ENCODE data around the gene MFSD6. TPM values are rescaled to one million over a fixed set of nuclear protein-coding genes. Genes with fewer than 3 reads are reported as not detected.

MFSD6 gene
- total RNA-seq, 1 donor: 77.1 TPM

- Histone ChIP-seq H3K9me3 (ENCODE audit: low read depth, low read length) (no peaks in the 10 kb centered on the region), H3K4me3 (ENCODE audit: low read length) (no peak overlapping the region), H3K27me3 (ENCODE audit: insufficient read depth, low read length) (no peaks in the 10 kb centered on the region), H3K4me1 (ENCODE audit: insufficient read depth, low read length) (peaks cover 72% of the 10 kb centered on the region)
Observed at GRCh38 chr2:190528521-190529001, 120.4 kb downstream of the MFSD6 start.

- H3K4me3 ChIP-seq (ENCODE audit: low read length): no peak overlapping the region
- no peaks in the 10 kb centered on the region for H3K27me3 ChIP-seq (ENCODE audit: insufficient read depth, low read length)
- H3K4me1 ChIP-seq (ENCODE audit: insufficient read depth, low read length): peaks cover 77% of the 10 kb centered on the region
- no peaks in the 10 kb centered on the region for H3K9me3 ChIP-seq (ENCODE audit: low read depth, low read length)
Observed at GRCh38 chr2:190529486-190530247, 121.5 kb downstream of the MFSD6 start.

- no peak overlapping the region for H3K4me3 ChIP-seq (ENCODE audit: low read length)
- no peaks in the 10 kb centered on the region for H3K27me3 ChIP-seq (ENCODE audit: insufficient read depth, low read length)
- H3K9me3 ChIP-seq (ENCODE audit: low read depth, low read length): no peaks in the 10 kb centered on the region
- H3K4me1 ChIP-seq (ENCODE audit: insufficient read depth, low read length): peaks cover 77% of the 10 kb centered on the region
Observed at GRCh38 chr2:190530248-190530900, 122.2 kb downstream of the MFSD6 start.

- H3K4me3 ChIP-seq (ENCODE audit: low read length): no peak overlapping the region
- H3K4me1 ChIP-seq (ENCODE audit: insufficient read depth, low read length): peaks cover 59% of the 10 kb centered on the region
Observed at GRCh38 chr2:190532581-190532980, 124.4 kb downstream of the MFSD6 start.

GRCh38 chr2:190533175-190533967, 125.2 kb downstream of the MFSD6 start:
- H3K27me3 ChIP-seq (ENCODE audit: insufficient read depth, low read length): no peaks in the 10 kb centered on the region
- peaks cover 51% of the 10 kb centered on the region for H3K4me1 ChIP-seq (ENCODE audit: insufficient read depth, low read length)
- peak overlapping the region; percentile 77 for H3K4me3 ChIP-seq (ENCODE audit: low read length)

More at GRCh38 chr2:190532581-190532980, 124.4 kb downstream of the MFSD6 start:
- peaks cover 5% of the 10 kb centered on the region for H3K9me3 ChIP-seq (ENCODE audit: low read depth, low read length)
- H3K27me3 ChIP-seq (ENCODE audit: insufficient read depth, low read length): no peaks in the 10 kb centered on the region

GRCh38 chr2:190533968-190534309, 125.8 kb downstream of the MFSD6 start:
- no peaks in the 10 kb centered on the region for H3K27me3 ChIP-seq (ENCODE audit: insufficient read depth, low read length)
- H3K4me1 ChIP-seq (ENCODE audit: insufficient read depth, low read length): peaks cover 46% of the 10 kb centered on the region
- peak overlapping the region; percentile 77 for H3K4me3 ChIP-seq (ENCODE audit: low read length)
- H3K9me3 ChIP-seq (ENCODE audit: low read depth, low read length): peaks cover 19% of the 10 kb centered on the region

More at GRCh38 chr2:190533175-190533967, 125.2 kb downstream of the MFSD6 start:
- H3K9me3 ChIP-seq (ENCODE audit: low read depth, low read length): peaks cover 13% of the 10 kb centered on the region

- peak within 1 kb of the TSS; percentile 77 for H3K4me3 ChIP-seq (ENCODE audit: low read length)
- peaks cover 40% of the 10 kb centered on the region for H3K4me1 ChIP-seq (ENCODE audit: insufficient read depth, low read length)
- no peaks in the 10 kb centered on the region for H3K27me3 ChIP-seq (ENCODE audit: insufficient read depth, low read length)
Observed at GRCh38 chr2:190534310-190535120, 126.4 kb downstream of the MFSD6 start, which contains the start of gene NEMP2. TSS of gene NEMP2 (minus strand) at chr2:190534722. CDS start at chr2:190534655, 67 bp downstream.

GRCh38 chr2:190535121-190535439, 126.9 kb downstream of the MFSD6 start:
- Histone ChIP-seq H3K9me3 (ENCODE audit: low read depth, low read length) (peaks cover 30% of the 10 kb centered on the region), H3K4me1 (ENCODE audit: insufficient read depth, low read length) (peaks cover 34% of the 10 kb centered on the region), H3K4me3 (ENCODE audit: low read length) (peak overlapping the region; percentile 77), H3K27me3 (ENCODE audit: insufficient read depth, low read length) (no peaks in the 10 kb centered on the region)

More at GRCh38 chr2:190534310-190535120, 126.4 kb downstream of the MFSD6 start, which contains the start of gene NEMP2:
- H3K9me3 ChIP-seq (ENCODE audit: low read depth, low read length): peaks cover 24% of the 10 kb centered on the region

GRCh38 chr2:190535586-190535985, 127.4 kb downstream of the MFSD6 start:
- Histone ChIP-seq H3K4me1 (ENCODE audit: insufficient read depth, low read length) (peaks cover 29% of the 10 kb centered on the region), H3K27me3 (ENCODE audit: insufficient read depth, low read length) (no peaks in the 10 kb centered on the region), H3K9me3 (ENCODE audit: low read depth, low read length) (peaks cover 35% of the 10 kb centered on the region), H3K4me3 (ENCODE audit: low read length) (no peak overlapping the region)

- Histone ChIP-seq H3K4me3 (ENCODE audit: low read length) (no peak overlapping the region), H3K4me1 (ENCODE audit: insufficient read depth, low read length) (peaks cover 17% of the 10 kb centered on the region), H3K9me3 (ENCODE audit: low read depth, low read length) (peaks cover 54% of the 10 kb centered on the region), H3K27me3 (ENCODE audit: insufficient read depth, low read length) (no peaks in the 10 kb centered on the region)
Observed at GRCh38 chr2:190537765-190538164, 129.6 kb downstream of the MFSD6 start.

GRCh38 chr2:190538201-190538600, 130.0 kb downstream of the MFSD6 start:
- peaks cover 13% of the 10 kb centered on the region for H3K4me1 ChIP-seq (ENCODE audit: insufficient read depth, low read length)
- H3K4me3 ChIP-seq (ENCODE audit: low read length): no peak overlapping the region
- H3K9me3 ChIP-seq (ENCODE audit: low read depth, low read length): peaks cover 54% of the 10 kb centered on the region
- no peaks in the 10 kb centered on the region for H3K27me3 ChIP-seq (ENCODE audit: insufficient read depth, low read length)

- H3K9me3 ChIP-seq (ENCODE audit: low read depth, low read length): peaks cover 54% of the 10 kb centered on the region
- no peaks in the 10 kb centered on the region for H3K27me3 ChIP-seq (ENCODE audit: insufficient read depth, low read length)
- no peak overlapping the region for H3K4me3 ChIP-seq (ENCODE audit: low read length)
- H3K4me1 ChIP-seq (ENCODE audit: insufficient read depth, low read length): peaks cover 4% of the 10 kb centered on the region
Observed at GRCh38 chr2:190540048-190540447, 131.9 kb downstream of the MFSD6 start.

- no peaks in the 10 kb centered on the region for H3K27me3 ChIP-seq (ENCODE audit: insufficient read depth, low read length)
- no peaks in the 10 kb centered on the region for H3K4me1 ChIP-seq (ENCODE audit: insufficient read depth, low read length)
- no peak overlapping the region for H3K4me3 ChIP-seq (ENCODE audit: low read length)
- peaks cover 24% of the 10 kb centered on the region for H3K9me3 ChIP-seq (ENCODE audit: low read depth, low read length)
Observed at GRCh38 chr2:190545093-190545492, 136.9 kb downstream of the MFSD6 start.

All from mononuclear cell (primary cell).